H9 (cell line): ENCODE measurements around the gene SPATA25. TPM values are rescaled to one million over a fixed set of nuclear protein-coding genes. Genes with fewer than 3 reads are reported as not detected.

Experiments
- DNase-seq: peaks from one replicate; pipeline ENCODE4 v3.0.0-alpha.2; 2017
- H2AFZ ChIP-seq: one replicate; pipeline ENCODE4 v1.6.1; 2013; ENCODE audit warnings: mild to moderate bottlenecking, low read length, control low read depth, moderate library complexity
- H2AK5ac ChIP-seq: 2 replicates; pipeline ENCODE4 v1.6.1; 2013; ENCODE audit warnings: low read length, control low read depth, mixed read lengths; ENCODE audit not compliant: insufficient read length
- H2BK120ac ChIP-seq: one replicate; pipeline ENCODE4 v1.6.1; 2013; ENCODE audit warnings: low read depth, mild to moderate bottlenecking, low read length, control low read depth, inconsistent platforms; ENCODE audit not compliant: poor library complexity, severe bottlenecking
- H2BK12ac ChIP-seq: 2 replicates; pipeline ENCODE4 v1.6.1; 2013; ENCODE audit warnings: low read length, control low read depth, mixed read lengths, low read depth; ENCODE audit not compliant: insufficient read length
- H2BK15ac ChIP-seq: 2 replicates; pipeline ENCODE4 v1.6.1; 2013; ENCODE audit warnings: low read depth, low read length, control low read depth
- H2BK20ac ChIP-seq: one replicate; pipeline ENCODE4 v1.6.1; 2013; ENCODE audit warnings: low read depth, mild to moderate bottlenecking, low read length, control low read depth, inconsistent platforms; ENCODE audit not compliant: poor library complexity, severe bottlenecking
- H2BK5ac ChIP-seq: 2 replicates; pipeline ENCODE4 v1.6.1; 2013; ENCODE audit warnings: low read length, control low read depth, mixed read lengths; ENCODE audit not compliant: insufficient read length
- H3K14ac ChIP-seq: 2 replicates; pipeline ENCODE4 v1.6.1; 2013; ENCODE audit warnings: low read length, control low read depth; ENCODE audit not compliant: insufficient read depth
- H3K18ac ChIP-seq: 2 replicates; pipeline ENCODE4 v1.6.1; 2013; ENCODE audit warnings: low read depth, mild to moderate bottlenecking, mixed read lengths, low read length, control low read depth; ENCODE audit not compliant: insufficient read length
- H3K23ac ChIP-seq: 2 replicates; pipeline ENCODE4 v1.6.1; 2013; ENCODE audit warnings: low read length, control low read depth, mixed read lengths, low read depth; ENCODE audit not compliant: insufficient read length
- H3K23me2 ChIP-seq: 2 replicates; pipeline ENCODE4 v1.6.1; 2013; ENCODE audit warnings: low read depth, mild to moderate bottlenecking, mixed read lengths, low read length, control low read depth; ENCODE audit not compliant: insufficient read length, poor library complexity, severe bottlenecking
- H3K27ac ChIP-seq: 2 replicates; pipeline ENCODE4 v1.5.1; 2013; ENCODE audit warnings: low read length, control low read depth, mixed read lengths, low read depth; ENCODE audit not compliant: insufficient read length
- H3K27me3 ChIP-seq: 2 replicates; pipeline ENCODE4 v1.6.1; 2013; ENCODE audit warnings: low read length, control low read depth, inconsistent platforms; ENCODE audit not compliant: insufficient read depth
- H3K4ac ChIP-seq: 2 replicates; pipeline ENCODE4 v1.6.1; 2013; ENCODE audit warnings: low read depth, mild to moderate bottlenecking, control low read depth, inconsistent platforms, low read length, moderate library complexity
- H3K4me1 ChIP-seq: 2 replicates; pipeline ENCODE4 v1.6.1; 2013; ENCODE audit warnings: low read length, control low read depth, inconsistent platforms; ENCODE audit not compliant: insufficient read depth
- H3K4me2 ChIP-seq: 2 replicates; pipeline ENCODE4 v1.6.1; 2013; ENCODE audit warnings: low read length, control low read depth, mixed read lengths; ENCODE audit not compliant: insufficient read length, insufficient read depth
- H3K56ac ChIP-seq: 2 replicates; pipeline ENCODE4 v1.6.1; 2013; ENCODE audit warnings: low read depth, mild to moderate bottlenecking, mixed read lengths, low read length, control low read depth; ENCODE audit not compliant: insufficient read length
- H3K79me1 ChIP-seq: 2 replicates; pipeline ENCODE4 v1.6.1; 2013; ENCODE audit warnings: low read depth, mild to moderate bottlenecking, moderate library complexity, low read length, control low read depth, inconsistent platforms; ENCODE audit not compliant: insufficient read depth, poor library complexity, severe bottlenecking
- H3K79me2 ChIP-seq: 2 replicates; pipeline ENCODE4 v1.6.1; 2013; ENCODE audit warnings: low read length, control low read depth, inconsistent platforms; ENCODE audit not compliant: insufficient read depth
- H3K9ac ChIP-seq: 2 replicates; pipeline ENCODE4 v1.6.1; 2013; ENCODE audit warnings: low read length, control low read depth, mixed read lengths; ENCODE audit not compliant: insufficient read length; ENCODE audit errors: extremely low read depth
- H3K9me3 ChIP-seq: one replicate; pipeline ENCODE4 v1.6.1; 2013; ENCODE audit warnings: low read depth, low read length, inconsistent platforms; ENCODE audit not compliant: control insufficient read depth
- H3T11ph ChIP-seq: one replicate; pipeline ENCODE4 v1.6.1; 2013; ENCODE audit warnings: mild to moderate bottlenecking, low read length, control low read depth, inconsistent platforms
- H4K20me1 ChIP-seq: one replicate; pipeline ENCODE4 v1.6.1; 2013; ENCODE audit not compliant: control insufficient read depth, insufficient read length, insufficient read depth
- H4K5ac ChIP-seq: 2 replicates; pipeline ENCODE4 v1.6.1; 2013; ENCODE audit warnings: low read depth, mild to moderate bottlenecking, mixed read lengths, low read length, control low read depth; ENCODE audit not compliant: insufficient read length
- H4K8ac ChIP-seq: replicated peaks from 2 replicates; pipeline ENCODE4 v1.6.1; 2013; ENCODE audit warnings: low read length, control low read depth, mixed read lengths, low read depth; ENCODE audit not compliant: insufficient read length
- H4K91ac ChIP-seq: 2 replicates; pipeline ENCODE4 v1.6.1; 2013; ENCODE audit warnings: low read depth, mild to moderate bottlenecking, moderate library complexity, mixed read lengths, low read length, control low read depth; ENCODE audit not compliant: insufficient read length
- H3K27ac Mint-ChIP-seq, 3 experiments: 2 replicates in 2 of 3; 3 replicates in 1 of 3; pipeline ENCODE4 v1.8.0; 2020 to 2021; ENCODE audit warnings: mixed read lengths in 3 of 3, mild to moderate bottlenecking in 1 of 3, moderate library complexity in 1 of 3
- H3K27me3 Mint-ChIP-seq: 2 replicates; pipeline ENCODE4 v1.8.0; 2021; ENCODE audit warnings: low read depth, mild to moderate bottlenecking, moderate library complexity, mixed read lengths
- H3K36me3 Mint-ChIP-seq, 3 experiments: 2 replicates in 2 of 3; 3 replicates in 1 of 3; pipeline ENCODE4 v1.8.0; 2020 to 2021; ENCODE audit warnings: low read depth in 3 of 3, mixed read lengths in 3 of 3; ENCODE audit not compliant: insufficient read depth in 1 of 3
- H3K4me1 Mint-ChIP-seq, 2 experiments: 2 replicates each; pipeline ENCODE4 v1.8.0; 2020; ENCODE audit warnings: mixed read lengths in 2 of 2
- H3K4me3 Mint-ChIP-seq, 2 experiments: 2 replicates in 1 of 2; 3 replicates in 1 of 2; pipeline ENCODE4 v1.8.0; 2020 to 2021; ENCODE audit warnings: mild to moderate bottlenecking in 2 of 2, mixed read lengths in 2 of 2, moderate library complexity in 1 of 2
- H3K9me3 Mint-ChIP-seq, 2 experiments: 2 replicates in 1 of 2; 3 replicates in 1 of 2; pipeline ENCODE4 v1.8.0; 2020; ENCODE audit warnings: mild to moderate bottlenecking in 2 of 2, mixed read lengths in 2 of 2, moderate library complexity in 1 of 2
- WGBS: extraction: QIAGEN DNeasy Blood & Tissue Kit; methylation state at CpG from one replicate; pipeline ENCODE4 v1.1.7; 2013; ENCODE audit warnings: missing lambda C conversion rate, low lambda C conversion rate, mixed read lengths; ENCODE audit not compliant: insufficient read length; ENCODE audit errors: extremely low coverage; 5-methylcytosine and 5-hydroxymethylcytosine counted together
- total RNA-seq: library from RNA; stranded (reverse); gene quantifications from 2 replicates; pipeline ENCODE4 v1.2.1, GENCODE V29; 2021
- TF ChIP-seq, protein P1 (sequence below): fragments of 200-600 bp; sonication (generic); conservative IDR thresholded peaks from 3 replicates; pipeline ENCODE4 v1.8.0; 2021; ENCODE audit warnings: antibody characterized with exemption, mild to moderate bottlenecking

The SPATA25 gene
- total RNA-seq, 1 experiment from 2014 or later = 2.4 TPM

GRCh38 chr20:45935416-45936046 lies 48.1 kb upstream of the SPATA25 start:
- Histone ChIP-seq H3K23me2 (peaks cover 11% of the 10 kb centered on the region), H3K79me1 (no peaks in the 10 kb centered on the region), H3K18ac (peak overlapping the region; percentile 39), H3K4me2 (peak overlapping the region; percentile 73), H3K9me3 (no peaks in the 10 kb centered on the region), H3K23ac (no peak overlapping the region), H3K27me3 (no peaks in the 10 kb centered on the region), H3K14ac (no peak overlapping the region), H2AFZ (no peak overlapping the region), H4K20me1 (no peaks in the 10 kb centered on the region), H3K56ac (no peak overlapping the region), H4K5ac (no peak overlapping the region), H3K4me1 (peaks cover 11% of the 10 kb centered on the region), H3T11ph (no peak overlapping the region), H3K79me2 (peaks cover 4% of the 10 kb centered on the region; the same call in 1 of the 2 replicates), H3K27ac (no peak overlapping the region), H2BK5ac (no peak overlapping the region), H2BK120ac (no peak overlapping the region), H2BK15ac (no peak overlapping the region), H2BK12ac (no peak overlapping the region), H4K91ac (no peak overlapping the region), H3K9ac (peak overlapping the region; percentile 92), H2BK20ac (no peak overlapping the region), H4K8ac (no peak overlapping the region), H2AK5ac (no peak overlapping the region), H3K4ac (no peak overlapping the region)
- Mint-ChIP-seq H3K9me3 (no peaks in the 10 kb centered on the region), H3K4me1 (peaks cover 32 to 33% of the 10 kb centered on the region in 2 experiments), H3K4me3 (peak overlapping the region; percentile 82 to 92), H3K27me3 (no peaks in the 10 kb centered on the region; the same call in 1 of the 2 replicates), H3K36me3 (peaks cover 14 to 35% (median 32%) of the 10 kb centered on the region in 3 experiments), H3K27ac (peak overlapping the region; percentile 91 to 96 (median 93); a peak in 6 of 7 replicates)
- TF ChIP-seq, protein P1, sequence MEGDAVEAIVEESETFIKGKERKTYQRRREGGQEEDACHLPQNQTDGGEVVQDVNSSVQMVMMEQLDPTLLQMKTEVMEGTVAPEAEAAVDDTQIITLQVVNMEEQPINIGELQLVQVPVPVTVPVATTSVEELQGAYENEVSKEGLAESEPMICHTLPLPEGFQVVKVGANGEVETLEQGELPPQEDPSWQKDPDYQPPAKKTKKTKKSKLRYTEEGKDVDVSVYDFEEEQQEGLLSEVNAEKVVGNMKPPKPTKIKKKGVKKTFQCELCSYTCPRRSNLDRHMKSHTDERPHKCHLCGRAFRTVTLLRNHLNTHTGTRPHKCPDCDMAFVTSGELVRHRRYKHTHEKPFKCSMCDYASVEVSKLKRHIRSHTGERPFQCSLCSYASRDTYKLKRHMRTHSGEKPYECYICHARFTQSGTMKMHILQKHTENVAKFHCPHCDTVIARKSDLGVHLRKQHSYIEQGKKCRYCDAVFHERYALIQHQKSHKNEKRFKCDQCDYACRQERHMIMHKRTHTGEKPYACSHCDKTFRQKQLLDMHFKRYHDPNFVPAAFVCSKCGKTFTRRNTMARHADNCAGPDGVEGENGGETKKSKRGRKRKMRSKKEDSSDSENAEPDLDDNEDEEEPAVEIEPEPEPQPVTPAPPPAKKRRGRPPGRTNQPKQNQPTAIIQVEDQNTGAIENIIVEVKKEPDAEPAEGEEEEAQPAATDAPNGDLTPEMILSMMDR = no peak
- no peak for DNase-seq
- WGBS = no CpG with 5 or more reads among the region's 21 CpGs
